HG03196 (cell line): ENCODE results near the gene GADD45GIP1.
"Not testable (repeated sequence)": the region's sequence is repeated elsewhere in the genome, so short reads cannot be mapped to it uniquely, and the experiment has no call there.

Experiments
- ATAC-seq: cut with Tn5 transposase; IDR thresholded peaks from one replicate; pipeline ENCODE4 v1.9.1; 2021; ENCODE audit not compliant: unreplicated experiment

GADD45GIP1 gene

GRCh38 chr19:12944104-12944674, 12.8 kb downstream of the GADD45GIP1 start:
- no peak for ATAC-seq

GRCh38 chr19:12943437-12944044, 13.5 kb downstream of the GADD45GIP1 start:
- ATAC-seq, result no peak

- ATAC-seq, result no peak
These were observed 16.1 kb downstream of the GADD45GIP1 start for GRCh38 chr19:12940897-12941296.

GRCh38 chr19:12939975-12940423, 17.0 kb downstream of the GADD45GIP1 start:
- ATAC-seq, result no peak

- ATAC-seq, result no peak
These were observed 18.0 kb downstream of the GADD45GIP1 start for GRCh38 chr19:12938779-12939601.

GRCh38 chr19:12937927-12938778, 18.9 kb downstream of the GADD45GIP1 start, which contains the start of gene CALR:
CALR (plus strand) TSS chr19:12938609; CDS start chr19:12938680, 71 bp downstream.
- ATAC-seq, result peak; percentile 85

GRCh38 chr19:12937093-12937926, 19.7 kb downstream of the GADD45GIP1 start:
- no peak for ATAC-seq

- no peak for ATAC-seq
These were observed 20.4 kb downstream of the GADD45GIP1 start for GRCh38 chr19:12936582-12936981.

GRCh38 chr19:12935071-12935470, 22.0 kb downstream of the GADD45GIP1 start:
- no peak for ATAC-seq

GRCh38 chr19:12933287-12934072, 23.5 kb downstream of the GADD45GIP1 start, which contains the start of gene FARSA:
FARSA (minus strand) TSS chr19:12933711; CDS start chr19:12933696, 15 bp downstream.
- peak; percentile 42 for ATAC-seq

GRCh38 chr19:12932392-12933286, 24.4 kb downstream of the GADD45GIP1 start:
- no peak for ATAC-seq

GRCh38 chr19:12930002-12930645, 26.9 kb downstream of the GADD45GIP1 start:
- ATAC-seq, result no peak

- ATAC-seq, result no peak
These were observed 32.3 kb downstream of the GADD45GIP1 start for GRCh38 chr19:12924621-12925310.

GRCh38 chr19:12922959-12923358, 34.1 kb downstream of the GADD45GIP1 start:
- no peak for ATAC-seq

- no peak for ATAC-seq
These were observed 36.0 kb downstream of the GADD45GIP1 start for GRCh38 chr19:12921047-12921446.

GRCh38 chr19:12918253-12918652, 38.8 kb downstream of the GADD45GIP1 start:
- no peak for ATAC-seq

GRCh38 chr19:12915860-12916259, 41.2 kb downstream of the GADD45GIP1 start:
- ATAC-seq, result not testable (repeated sequence)
